ENCODE data around the gene SCYL3. TPM values are rescaled to one million over a fixed set of nuclear protein-coding genes. Genes with fewer than 3 reads are reported as not detected.
"Not testable (repeated sequence)": the region's sequence is repeated elsewhere in the genome, so short reads cannot be mapped to it uniquely, and the experiment has no call there.

The SCYL3 gene, protein sequence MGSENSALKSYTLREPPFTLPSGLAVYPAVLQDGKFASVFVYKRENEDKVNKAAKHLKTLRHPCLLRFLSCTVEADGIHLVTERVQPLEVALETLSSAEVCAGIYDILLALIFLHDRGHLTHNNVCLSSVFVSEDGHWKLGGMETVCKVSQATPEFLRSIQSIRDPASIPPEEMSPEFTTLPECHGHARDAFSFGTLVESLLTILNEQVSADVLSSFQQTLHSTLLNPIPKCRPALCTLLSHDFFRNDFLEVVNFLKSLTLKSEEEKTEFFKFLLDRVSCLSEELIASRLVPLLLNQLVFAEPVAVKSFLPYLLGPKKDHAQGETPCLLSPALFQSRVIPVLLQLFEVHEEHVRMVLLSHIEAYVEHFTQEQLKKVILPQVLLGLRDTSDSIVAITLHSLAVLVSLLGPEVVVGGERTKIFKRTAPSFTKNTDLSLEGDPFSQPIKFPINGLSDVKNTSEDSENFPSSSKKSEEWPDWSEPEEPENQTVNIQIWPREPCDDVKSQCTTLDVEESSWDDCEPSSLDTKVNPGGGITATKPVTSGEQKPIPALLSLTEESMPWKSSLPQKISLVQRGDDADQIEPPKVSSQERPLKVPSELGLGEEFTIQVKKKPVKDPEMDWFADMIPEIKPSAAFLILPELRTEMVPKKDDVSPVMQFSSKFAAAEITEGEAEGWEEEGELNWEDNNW
- total RNA-seq (2014; rRNA removed; shearing (Covaris generic)), result 4.4 and 5.7 TPM in 2 replicates

DNA sequence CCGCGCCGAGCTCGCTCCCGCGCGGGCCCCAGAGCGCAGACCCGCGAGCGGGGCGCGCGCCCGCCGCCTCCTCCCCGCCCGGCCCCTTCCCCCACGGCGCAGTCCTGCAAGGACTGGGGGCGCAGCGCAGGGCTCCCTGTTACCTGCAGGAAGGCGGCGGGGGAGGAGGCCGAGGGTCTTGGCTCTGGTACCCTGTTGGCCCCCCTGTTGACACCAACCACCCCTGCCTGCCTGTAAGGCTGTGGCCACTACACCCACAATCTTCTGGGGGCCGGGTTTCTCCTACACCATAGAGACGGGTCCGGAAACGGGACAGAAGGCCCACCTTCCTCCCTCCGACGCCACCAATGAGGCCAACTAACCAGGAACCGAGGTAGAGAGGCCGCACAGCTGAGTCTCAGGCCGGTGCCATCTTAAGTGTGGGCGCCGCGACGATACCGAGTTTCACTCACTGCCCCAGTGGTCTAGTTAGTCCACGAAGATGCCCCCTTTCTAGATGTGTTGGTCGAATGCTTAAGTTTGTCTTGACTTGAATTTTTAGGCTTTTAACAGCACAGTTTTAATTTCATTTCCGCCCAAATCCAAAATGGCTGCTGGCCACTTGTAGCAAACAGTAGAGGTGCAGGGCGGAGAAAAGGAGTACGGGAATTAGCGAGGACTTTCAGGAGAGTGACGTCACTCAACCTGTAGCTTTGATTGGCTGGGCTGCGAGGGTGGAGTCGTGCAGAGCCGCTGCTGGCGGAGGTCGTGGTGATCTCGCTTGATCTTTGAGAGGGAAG lies at the start of gene SCYL3:
Gene SCYL3, minus strand, starts transcription at position 252 of the 779 bp plus-strand sequence. CDS start 5,056 bp downstream, outside the sequence.
- peak; percentile 98 for DNase-seq (ENCODE audit: low spot score)

DNA sequence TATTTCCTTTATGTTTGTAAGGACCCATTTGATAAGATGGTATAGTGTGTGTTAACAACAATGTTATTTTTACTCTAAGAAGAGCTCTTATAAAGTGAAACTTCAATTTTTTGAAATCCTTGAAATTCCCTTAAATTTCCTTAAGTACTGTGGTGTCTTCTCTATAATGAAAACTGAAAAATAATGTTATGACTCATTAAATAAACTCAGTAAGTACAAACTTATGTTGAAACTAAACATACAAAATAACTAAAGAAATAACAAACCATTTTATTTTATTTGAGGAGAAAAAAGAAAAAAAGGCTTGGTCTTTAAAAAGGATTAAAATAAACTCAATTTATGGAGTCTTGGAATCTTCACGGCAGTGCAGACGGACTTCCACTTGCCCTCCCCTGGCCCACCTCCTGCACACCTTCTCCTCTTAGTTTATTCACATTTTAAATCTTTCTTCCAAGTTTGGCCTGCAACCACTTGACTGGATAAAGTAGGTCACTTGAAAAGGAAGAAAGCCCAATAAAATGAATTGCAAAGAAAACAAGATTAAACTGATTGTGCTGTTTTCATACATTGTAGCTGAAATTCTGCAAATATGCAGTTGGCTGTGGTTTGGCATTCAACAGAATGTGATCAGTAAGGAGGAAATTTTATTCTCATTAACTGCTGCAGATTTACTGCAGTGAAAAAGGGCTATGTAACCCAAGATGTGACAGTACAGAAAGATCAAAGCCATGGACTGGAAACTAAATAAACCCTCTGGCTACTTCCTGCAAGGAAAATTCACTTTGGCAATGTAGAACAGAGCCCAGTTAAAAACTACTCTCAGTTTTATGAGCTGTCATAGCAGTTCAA lies 48.5 kb upstream of the SCYL3 start:
- DNase-seq (ENCODE audit: low spot score), result peak; percentile 55

DNA sequence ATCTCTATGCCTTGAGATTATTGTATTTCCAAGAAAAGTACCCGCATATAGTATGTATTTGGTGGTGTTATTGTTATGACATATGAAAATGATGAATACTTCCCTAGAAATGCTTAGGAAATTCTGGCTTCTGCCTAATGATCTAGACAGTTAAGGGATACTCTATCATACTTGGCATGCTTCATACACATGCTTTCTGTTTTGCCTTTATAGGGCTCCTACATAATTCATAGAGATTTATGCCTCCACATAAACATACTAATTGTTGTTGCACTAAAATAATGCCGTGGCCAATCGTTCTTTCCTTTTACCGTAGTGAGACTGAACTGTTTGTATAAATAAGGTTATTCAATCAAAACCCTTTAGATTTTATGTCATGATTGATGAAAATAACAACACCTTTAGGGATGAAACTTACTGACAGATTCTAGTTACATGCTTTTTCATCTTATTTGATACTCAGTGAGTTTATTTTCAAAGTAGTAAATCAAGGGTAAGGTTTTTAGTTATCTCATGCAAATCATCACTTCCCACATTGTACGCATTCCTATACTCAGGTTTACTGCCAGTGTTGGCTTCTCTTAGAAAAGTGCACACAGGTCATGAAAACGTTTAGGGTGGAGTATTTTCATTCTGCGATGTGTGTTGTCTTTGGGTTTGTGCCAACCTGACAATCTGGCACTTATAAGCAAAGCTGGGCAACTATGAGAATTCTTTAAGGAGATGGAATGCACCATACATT lies 40.5 kb upstream of the SCYL3 start:
- DNase-seq (ENCODE audit: low spot score), result peak; percentile 89

DNA sequence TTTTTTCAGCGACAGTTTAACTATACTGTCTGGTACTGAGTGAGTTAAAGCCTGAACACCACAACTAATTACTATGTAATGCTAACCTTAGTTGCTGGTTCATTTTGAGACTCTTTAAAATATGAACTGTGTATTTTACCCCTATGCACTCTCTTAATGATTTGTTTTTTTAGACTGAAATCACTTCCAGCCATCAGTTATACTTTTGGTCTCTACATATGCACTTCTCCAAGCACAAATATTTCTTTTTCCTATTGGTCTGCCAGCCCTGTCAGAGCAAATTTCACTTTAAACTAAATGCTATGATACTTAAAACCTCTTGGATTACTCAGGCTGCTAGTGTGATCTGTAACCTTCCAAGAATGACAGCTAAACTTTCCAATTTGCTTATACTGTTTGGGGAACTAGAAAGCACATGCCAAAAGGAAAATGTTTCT lies 38.1 kb upstream of the SCYL3 start:
- DNase-seq (ENCODE audit: low spot score), result no peak

DNA sequence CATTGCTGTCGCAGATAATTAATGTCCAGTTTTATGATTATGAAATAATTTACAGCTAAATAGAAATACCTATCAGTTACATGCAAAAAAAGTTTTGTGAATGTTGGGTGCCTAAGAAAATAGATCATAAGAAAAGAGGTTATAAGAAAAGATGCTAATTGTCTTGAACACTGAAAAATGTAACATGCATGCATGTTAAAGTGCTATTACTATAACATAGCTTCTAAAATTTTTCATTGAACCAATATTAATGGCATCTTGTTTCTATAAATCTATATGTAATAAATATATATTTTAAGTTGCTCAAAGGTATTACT lies 35.5 kb upstream of the SCYL3 start:
- no peak for DNase-seq (ENCODE audit: low spot score)

DNA sequence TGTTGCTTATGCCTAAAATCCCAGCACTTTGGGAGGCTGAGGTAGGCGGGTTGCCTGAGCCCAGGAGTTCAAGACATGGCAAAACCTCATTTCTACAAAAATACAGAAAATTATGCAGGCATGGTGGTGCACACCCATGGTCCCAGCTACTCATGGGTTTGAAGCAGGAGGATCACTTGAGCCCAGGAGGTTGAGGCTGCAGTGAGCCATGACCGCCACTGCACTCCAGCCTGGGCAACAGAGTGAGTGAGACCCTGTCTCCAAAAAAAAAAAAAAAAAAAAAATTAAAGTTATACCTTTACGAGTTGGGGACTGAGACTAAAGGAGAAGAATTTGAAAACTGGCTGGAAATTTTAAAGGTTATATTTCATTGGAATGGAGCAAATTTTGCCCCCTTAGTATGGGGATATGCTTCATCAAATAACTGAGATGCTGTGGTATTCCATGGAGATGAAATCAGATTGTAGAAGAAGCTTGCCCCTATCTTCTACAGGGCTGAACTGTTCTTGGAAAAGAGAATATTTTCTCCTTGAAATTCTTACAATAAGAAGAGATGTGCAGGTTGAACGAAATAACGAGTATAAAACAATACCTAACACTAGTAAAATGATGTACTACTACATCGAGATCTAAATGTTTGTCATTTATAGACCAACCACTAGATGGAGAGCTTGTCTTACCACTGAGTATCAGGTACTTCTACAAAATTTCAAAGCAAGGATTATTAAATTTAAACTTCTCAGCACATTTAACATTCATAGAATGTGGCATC lies 34.9 kb upstream of the SCYL3 start:
- DNase-seq (ENCODE audit: low spot score), result peak; percentile 74

DNA sequence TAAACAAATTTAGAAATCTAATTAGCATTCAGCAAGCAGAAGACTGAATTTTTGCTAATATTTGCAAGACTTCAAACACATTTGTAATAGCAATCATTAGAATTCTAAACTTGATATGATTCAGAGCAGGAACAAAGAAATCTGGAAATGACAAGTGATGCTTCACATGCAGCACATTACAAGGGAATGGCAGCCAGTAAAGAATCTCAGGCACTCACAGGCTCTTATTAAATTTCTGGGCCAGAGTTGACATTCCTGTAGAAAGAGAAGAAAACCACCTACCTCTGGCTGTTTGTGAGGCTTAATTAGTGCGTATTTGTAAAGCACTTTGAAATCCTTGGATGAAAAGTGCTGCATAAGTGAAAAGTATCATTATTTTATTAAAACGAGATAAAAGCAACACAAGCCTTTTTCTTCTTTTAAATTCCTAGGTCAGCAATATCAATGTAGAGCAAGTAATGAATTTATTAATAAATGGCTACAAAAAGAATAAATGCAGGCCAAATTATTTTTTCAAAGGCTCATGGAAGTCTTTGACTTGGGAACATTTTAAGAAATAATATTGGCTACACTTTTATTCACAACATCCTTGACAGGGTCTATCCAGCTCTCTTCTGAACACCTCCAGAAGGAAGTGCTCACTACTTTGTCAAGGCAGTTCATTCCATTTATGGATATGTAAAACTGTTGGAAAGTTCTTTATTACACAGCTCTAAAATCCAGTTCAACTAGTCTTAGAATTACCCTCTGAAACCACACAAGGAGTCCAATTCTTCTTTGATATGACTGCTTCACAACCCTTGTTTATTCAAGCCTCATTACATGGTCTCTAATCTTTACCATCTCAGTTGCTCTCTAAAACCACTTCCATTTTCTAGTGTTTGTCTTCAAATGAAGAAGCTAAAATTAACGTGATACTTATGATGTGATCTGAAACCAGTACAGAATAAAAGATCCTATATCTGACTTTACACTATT lies 32.1 kb upstream of the SCYL3 start:
- peak; percentile 76 for DNase-seq (ENCODE audit: low spot score)

DNA sequence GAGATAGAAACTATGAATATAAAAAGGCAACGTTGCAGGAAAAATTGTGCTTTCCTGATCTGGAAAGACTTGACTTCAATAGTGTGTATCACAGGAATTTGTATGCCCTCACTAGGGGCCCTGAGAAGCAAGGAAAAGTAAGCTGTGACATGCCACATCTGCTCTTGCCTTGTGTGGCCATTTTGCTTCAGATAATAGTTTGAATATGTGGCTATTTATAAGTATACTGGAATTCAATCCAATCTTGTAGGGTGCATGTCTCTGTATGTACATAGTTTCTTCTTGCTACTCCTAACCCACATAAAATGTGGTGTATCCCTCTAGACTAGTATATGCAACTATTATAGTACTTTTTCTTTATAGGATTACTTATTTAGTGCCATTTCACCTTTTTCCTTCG lies 31.1 kb upstream of the SCYL3 start:
- DNase-seq (ENCODE audit: low spot score), result no peak

DNA sequence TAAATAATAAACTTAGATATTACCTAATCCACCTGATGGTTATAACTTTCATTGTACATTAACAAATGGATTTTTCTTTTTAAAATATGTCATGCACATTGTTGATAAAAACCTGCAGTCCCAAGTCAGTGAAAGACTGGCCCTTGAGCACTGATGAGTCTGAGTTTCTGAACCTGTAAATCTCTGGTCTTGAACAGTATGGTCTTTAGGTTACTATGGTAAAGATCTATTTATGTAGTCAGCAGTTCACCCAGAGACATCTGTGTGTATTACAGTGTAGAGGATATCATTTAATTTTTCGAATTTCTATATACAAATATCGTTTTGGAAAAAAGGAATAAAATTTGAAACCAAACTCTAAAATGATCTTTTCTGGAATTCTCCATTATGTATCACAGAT lies 30.4 kb upstream of the SCYL3 start:
- DNase-seq (ENCODE audit: low spot score), result no peak

DNA sequence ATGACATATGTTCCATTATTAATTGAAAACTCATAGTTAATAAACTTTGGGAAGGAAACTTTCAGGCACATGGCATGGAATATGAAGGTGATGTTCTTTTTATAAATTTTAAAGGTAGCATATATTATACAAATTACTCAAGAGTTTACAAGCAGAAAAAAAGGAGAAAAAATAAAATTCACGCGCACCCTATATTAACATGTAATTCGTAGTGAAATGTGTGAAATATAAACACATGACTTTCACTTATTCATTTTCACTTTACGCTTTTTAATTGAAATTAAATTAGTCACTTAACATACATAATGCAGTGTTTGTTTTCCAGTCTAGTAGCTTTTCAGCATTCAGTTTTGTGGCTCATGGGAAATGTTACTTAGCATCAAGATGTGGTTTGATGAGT lies 27.4 kb upstream of the SCYL3 start:
- DNase-seq (ENCODE audit: low spot score), result no peak

DNA sequence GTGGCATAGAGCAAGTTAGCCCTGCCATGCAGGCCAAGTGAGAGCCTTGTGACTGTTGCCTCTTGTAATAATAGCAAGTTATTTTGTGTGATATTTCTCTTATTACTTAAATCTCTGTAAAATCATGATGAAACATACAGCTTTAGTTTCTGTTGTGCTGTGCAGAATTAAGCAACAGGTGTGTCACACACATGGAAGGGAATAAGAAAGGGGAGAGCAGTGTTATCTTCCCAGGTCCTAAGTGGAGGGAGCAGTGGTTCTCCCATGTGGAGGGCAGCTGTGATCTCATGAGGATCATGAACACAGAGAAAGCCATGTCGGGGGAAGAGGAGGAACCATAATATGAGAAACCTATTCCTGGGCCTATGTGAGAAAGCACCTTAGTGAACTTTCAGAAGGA lies 25.2 kb upstream of the SCYL3 start:
- no peak for DNase-seq (ENCODE audit: low spot score)

DNA sequence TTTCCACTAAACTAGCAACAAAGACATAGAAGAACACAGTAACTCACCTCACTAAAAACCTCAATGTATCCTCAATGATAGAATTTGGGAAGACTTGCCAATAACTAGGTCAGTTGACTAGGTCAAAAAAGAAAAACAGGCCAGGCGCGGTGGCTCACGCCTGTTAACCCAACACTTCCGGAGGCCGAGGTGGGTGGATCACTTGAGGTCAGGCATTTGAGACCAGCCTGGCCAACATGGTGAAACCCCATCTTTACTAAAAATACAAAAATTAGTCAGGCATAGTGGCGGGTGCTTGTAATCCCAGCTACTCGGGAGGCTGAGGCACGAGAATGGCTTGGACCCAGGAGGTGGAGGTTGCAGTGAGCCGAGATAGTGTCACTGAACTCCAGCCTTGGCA lies 24.5 kb upstream of the SCYL3 start:
- DNase-seq (ENCODE audit: low spot score), result not testable (repeated sequence)

DNA sequence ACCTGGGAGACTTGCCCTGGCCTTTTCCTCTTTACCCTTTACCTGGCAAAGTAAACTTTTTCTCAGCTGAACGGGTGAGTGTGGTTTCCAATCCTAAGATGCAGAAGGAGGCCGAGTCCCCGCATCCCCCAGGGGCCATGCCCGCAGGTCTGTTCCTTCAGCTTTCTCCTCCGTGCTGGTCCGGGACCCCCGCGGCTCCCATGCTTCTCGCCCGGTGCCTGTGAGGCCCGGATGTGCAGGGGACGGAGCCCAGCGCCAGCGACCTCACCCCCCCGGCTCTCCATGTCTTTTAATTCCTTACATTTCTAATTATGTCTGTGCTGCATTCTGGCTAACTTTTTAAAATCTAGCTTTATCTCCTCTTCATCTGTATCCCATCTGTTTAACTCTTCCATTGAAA lies 21.5 kb upstream of the SCYL3 start:
- DNase-seq (ENCODE audit: low spot score), result no peak

DNA sequence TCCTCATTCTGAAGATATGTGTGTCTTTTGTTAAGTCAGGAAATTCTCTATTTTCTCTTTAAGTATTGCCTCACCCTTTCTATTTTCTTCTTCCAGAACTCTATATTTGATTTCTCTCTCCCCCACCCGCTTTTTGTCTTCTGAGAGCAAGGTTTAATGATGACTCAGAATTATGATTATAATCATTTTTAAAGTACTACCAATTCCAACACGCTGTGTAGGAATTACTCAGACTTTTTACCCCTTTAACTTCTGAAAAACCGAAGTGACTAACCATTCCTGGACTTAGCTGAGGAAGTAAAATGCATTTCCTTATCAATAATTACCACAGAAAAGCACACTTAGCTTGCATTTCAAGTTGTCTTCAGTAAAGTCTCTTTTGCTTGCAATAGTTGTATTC lies 20.8 kb upstream of the SCYL3 start:
- peak; percentile 36 for DNase-seq (ENCODE audit: low spot score)

DNA sequence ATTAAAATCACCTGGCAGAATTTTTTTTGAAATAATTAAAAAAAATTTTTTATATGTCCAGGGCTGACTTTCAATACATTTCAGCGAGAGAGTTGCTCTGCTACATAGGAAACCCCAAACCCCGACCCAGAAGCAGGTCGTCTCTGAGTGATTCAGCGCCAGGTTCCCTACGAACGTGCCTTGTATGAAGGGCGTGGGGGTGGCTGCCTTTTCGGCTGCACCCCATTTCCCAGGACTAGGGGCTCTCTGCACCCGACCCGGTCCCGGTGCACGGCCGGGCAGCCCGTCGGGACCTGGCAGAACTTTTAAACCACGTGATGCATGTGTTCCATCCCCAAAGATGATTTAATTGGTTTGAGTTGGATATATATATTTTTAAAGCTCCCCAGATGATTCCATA lies 15.8 kb upstream of the SCYL3 start:
- DNase-seq (ENCODE audit: low spot score), result no peak

DNA sequence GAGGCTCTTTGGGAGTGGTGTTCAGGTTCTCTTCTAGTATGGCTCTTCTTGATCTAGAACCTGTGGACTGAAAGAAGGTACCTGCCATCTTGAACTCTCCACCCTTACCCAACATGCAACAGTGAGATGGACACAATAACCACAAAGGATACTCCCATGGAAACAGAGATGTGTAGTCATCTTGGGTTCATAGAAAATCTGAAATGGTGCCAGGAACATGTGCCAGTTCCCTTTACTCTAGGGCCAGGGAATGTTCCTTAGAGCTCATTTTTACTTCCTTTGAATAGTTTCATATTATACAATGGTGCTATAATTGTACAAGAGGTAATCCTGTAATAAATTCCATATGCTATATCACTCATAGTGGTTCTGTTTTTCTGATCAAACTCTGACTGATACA lies 13.2 kb upstream of the SCYL3 start:
- no peak for DNase-seq (ENCODE audit: low spot score)

DNA sequence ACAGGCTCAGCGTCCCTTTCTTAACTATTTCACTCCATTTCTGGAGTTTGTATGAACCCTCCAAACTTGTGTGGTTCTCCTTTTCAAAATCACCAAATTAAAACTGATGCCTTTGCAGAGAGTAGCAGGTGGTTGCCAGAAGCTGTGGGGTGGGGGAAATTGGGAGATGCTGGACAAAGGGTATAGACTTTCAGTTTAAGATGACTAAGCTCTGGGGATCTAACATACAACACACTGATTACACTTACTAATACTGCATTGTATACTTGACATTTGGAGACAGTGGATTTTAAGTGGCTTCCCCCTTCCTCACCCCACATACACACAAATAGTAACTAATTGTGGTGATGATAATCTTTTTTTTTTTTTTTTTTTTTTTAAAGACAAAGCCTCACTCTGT lies 11.1 kb upstream of the SCYL3 start:
- no peak for DNase-seq (ENCODE audit: low spot score)

DNA sequence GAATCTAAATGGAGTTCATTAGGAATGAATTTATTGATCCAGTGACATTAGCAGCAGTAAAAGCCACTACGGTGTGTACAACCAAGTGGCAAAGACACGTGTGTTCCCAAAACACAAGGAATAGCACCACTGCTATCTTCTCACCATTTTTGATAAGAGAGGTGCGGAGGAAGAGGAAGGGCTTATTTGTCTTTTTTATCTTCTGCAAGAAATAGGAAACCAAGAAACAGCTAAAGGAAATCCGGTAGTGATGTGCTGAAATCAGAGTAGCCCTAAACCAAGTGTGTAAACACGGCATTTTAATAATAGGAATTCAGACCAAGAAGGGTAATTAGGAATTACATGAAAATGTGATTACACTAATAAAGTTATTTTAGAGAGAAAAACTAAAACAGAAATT lies 9.1 kb upstream of the SCYL3 start:
- no peak for DNase-seq (ENCODE audit: low spot score)

DNA sequence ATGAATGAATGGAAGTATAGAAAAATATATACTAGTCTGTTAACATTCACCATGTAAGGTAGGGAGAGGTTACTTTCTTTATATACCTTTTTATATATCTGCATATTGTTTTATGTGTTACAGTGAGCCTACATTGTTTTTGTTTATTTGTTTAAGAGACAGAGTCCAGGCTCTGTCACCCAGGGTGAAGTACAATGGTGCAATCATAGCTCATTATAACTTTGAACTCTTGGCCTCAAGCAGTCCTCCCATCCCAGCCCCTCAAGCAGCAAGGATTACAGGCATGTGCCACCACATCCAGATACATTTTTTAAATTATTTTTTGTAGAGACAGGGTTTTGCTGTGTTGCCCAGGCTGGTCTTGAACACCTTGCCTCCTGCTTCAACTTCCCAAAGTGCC lies 7.4 kb upstream of the SCYL3 start:
- DNase-seq (ENCODE audit: low spot score), result no peak
